GM23338 (cell line): ENCODE data around the gene MTARC1.

Source experiments
- CTCF ChIP-seq, 2 experiments: fragments of 200-600 bp in 1 of 2; sonication (generic) in 1 of 2; conservative IDR thresholded peaks; 2 replicates each; pipeline versions ENCODE4 v1.5.1 to v1.6.1; 2016 to 2017; ENCODE audit warnings: antibody characterized with exemption in 2 of 2, low read depth in 2 of 2, mild to moderate bottlenecking in 2 of 2, moderate library complexity in 1 of 2
- EZH2 ChIP-seq: fragments of 200-600 bp; sonication (generic); IDR thresholded peaks from one replicate; pipeline ENCODE4 v1.8.0; 2017; ENCODE audit warnings: antibody characterized with exemption, mild to moderate bottlenecking, low read depth; ENCODE audit not compliant: unreplicated experiment
- EZH2phosphoT487 ChIP-seq: fragments of 200-600 bp; sonication (generic); IDR thresholded peaks from one replicate; pipeline ENCODE4 v1.8.1; 2018; ENCODE audit warnings: antibody characterized with exemption; ENCODE audit not compliant: unreplicated experiment
- POLR2AphosphoS5 ChIP-seq: IDR thresholded peaks from 2 replicates; pipeline ENCODE4 v1.6.1; 2016; ENCODE audit warnings: antibody characterized with exemption, low read depth
- REST ChIP-seq: IDR thresholded peaks from one replicate; pipeline ENCODE4 v1.6.1; 2018; ENCODE audit warnings: antibody characterized with exemption; ENCODE audit not compliant: unreplicated experiment
- ZNF462 ChIP-seq: fragments of 250-450 bp; sonication (Bioruptor Pico); IDR thresholded peaks from 2 replicates; pipeline ENCODE4 v1.5.0; 2020; ENCODE audit warnings: mild to moderate bottlenecking, moderate library complexity

GRCh38 chr1:220833436-220833835, 46.7 kb downstream of the MTARC1 start:
- TF ChIP-seq CTCF (conservative IDR thresholded peaks at IDR 0.05; ENCODE audit: low read depth in 2 of 2) (no peak), ZNF462 (no peak), EZH2 (no peak), POLR2AphosphoS5 (no peak), EZH2phosphoT487 (no peak), REST (no peak)
